Kidney (tissue), 14 donors: Measurements from ENCODE around the gene PPP4R2. TPM values are rescaled to one million over a fixed set of nuclear protein-coding genes. Genes with fewer than 3 reads are reported as not detected.
A peak's percentile ranks its signal among the peaks of the same experiment; 100 is the strongest.

ENCODE experiments used
- DNase-seq, 5 donors: peaks; one replicate each; pipeline ENCODE4 v3.0.0-alpha.2; 2013 to 2020
- FAIRE-seq: peaks from 2 replicates; lab custom pipeline; 2012; peaks lifted over from hg19 to GRCh38; lab: Jason Lieb, UNC
- H3K27ac ChIP-seq, 2 donors: one replicate each; pipeline ENCODE4 v1.7.0; 2013; ENCODE audit warnings: low read depth in 2 of 2, low read length in 2 of 2, inconsistent platforms in 1 of 2
- H3K27me3 ChIP-seq: one replicate; pipeline ENCODE4 v1.7.1; 2013; ENCODE audit warnings: low read length, inconsistent platforms; ENCODE audit not compliant: control insufficient read depth, insufficient read depth
- H3K36me3 ChIP-seq, 3 donors: one replicate each; pipeline versions ENCODE4 v1.7.0 to v1.7.1; 2013; ENCODE audit warnings: low read length in 3 of 3, control low read depth in 1 of 3, inconsistent platforms in 1 of 3; ENCODE audit not compliant: insufficient read depth in 3 of 3, control insufficient read depth in 2 of 3
- H3K4me1 ChIP-seq, 3 donors: one replicate each; pipeline versions ENCODE4 v1.7.0 to v1.7.1; 2013; ENCODE audit warnings: low read length in 3 of 3, inconsistent platforms in 1 of 3, low read depth in 1 of 3; ENCODE audit not compliant: control insufficient read depth in 2 of 3, insufficient read depth in 2 of 3
- H3K4me3 ChIP-seq, 3 donors: one replicate each; pipeline versions ENCODE4 v1.7.0 to v1.8.1; 2013; ENCODE audit warnings: low read length in 3 of 3, control low read depth in 1 of 3, inconsistent platforms in 1 of 3
- H3K9ac ChIP-seq, 3 donors: one replicate each; pipeline versions ENCODE4 v1.7.0 to v1.7.1; 2013; ENCODE audit warnings: low read length in 3 of 3, control low read depth in 1 of 3, inconsistent platforms in 1 of 3
- H3K9me3 ChIP-seq, 3 donors: one replicate each; pipeline versions ENCODE4 v1.7.0 to v1.7.1; 2013; ENCODE audit warnings: low read length in 3 of 3, control low read depth in 1 of 3, inconsistent platforms in 1 of 3; ENCODE audit not compliant: control insufficient read depth in 2 of 3, insufficient read depth in 1 of 3
- intact Hi-C: fragments of 100-400 bp; cut with DNase I; formaldehyde crosslinking; loops from one replicate; pipeline ENCODE4 v1.11.1; 2022
- polyA plus RNA-seq: library from polyadenylated mRNA; stranded (reverse); fragments of 350-450 nt; fragmentation: Illumina TruSeq; extraction: RNeasy Lipid Tissue Mini Kit (QIAGEN cat#74804); gene quantifications from one replicate; pipeline ENCODE4 v1.2.3, GENCODE V29; 2014; ENCODE audit warnings: low read depth, low replicate concordance; ENCODE audit not compliant: insufficient read depth
- total RNA-seq: library from RNA; stranded (reverse); fragmentation: NEBNext Ultra II Directional; extraction: Animal tissue kit (Norgen Biotek cat#: 25700); gene quantifications from one replicate; pipeline ENCODE4 v1.2.1, GENCODE V29; 2021
- TF ChIP-seq, protein P1 (sequence below): IDR thresholded peaks from 3 replicates; pipeline ENCODE4 v1.5.1; 2012; ENCODE audit warnings: mild to moderate bottlenecking, moderate library complexity, borderline replicate concordance; ENCODE audit not compliant: insufficient read depth; ENCODE audit errors: extremely low read depth
- donor health status: control.
- donor health status: control.
- donor health status: control.
- donor health status: control.
- donor health status: control.
- donor health status: DM: yes; HTN: yes; CAD: no.
- donor health status: Normal renal cell carcinoma (clear cell type).

PPP4R2 gene
- total and polyA plus RNA-seq, 2 donors from 2014 or later = 14.5 to 72.0 TPM

DNA sequence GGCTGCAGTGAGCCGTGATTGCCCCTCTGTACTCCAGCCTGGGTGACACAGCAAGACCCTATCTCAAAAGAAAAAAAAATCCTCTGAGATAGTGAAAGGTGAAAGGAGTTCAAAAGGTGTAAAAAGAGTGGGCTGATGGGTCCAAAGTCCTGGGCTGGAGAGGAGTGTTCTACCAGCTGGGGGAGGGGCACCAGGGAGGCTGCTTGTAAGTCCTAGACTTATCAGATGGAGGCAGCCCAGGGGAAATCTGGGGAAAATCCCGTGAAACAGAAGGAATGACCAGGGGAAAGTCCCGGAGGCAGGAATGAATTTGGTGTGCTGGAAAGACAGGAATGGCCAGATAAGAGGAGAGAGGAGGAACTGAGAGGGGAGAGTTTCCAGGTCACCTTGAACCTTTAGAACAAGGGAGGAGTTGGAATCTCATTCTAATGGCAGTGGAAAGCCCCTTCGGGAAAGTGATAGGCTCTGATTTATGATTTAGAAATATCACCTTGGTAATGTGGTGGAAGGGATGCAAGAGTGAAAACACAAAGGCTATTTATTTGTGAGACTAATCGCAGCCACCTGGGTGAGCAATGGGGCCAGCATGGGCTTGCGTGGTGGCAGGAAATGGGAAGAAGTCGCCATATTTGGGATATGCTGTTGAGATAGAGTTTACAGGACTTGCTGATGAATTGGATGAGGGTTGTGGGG, 23.4 kb upstream of the PPP4R2 start:
- intact Hi-C loops = no loop called here
- no peak overlapping the region for H3K9ac ChIP-seq
- no peaks in the 10 kb centered on the region for H3K9me3 ChIP-seq
- no peak overlapping the region for H3K27ac ChIP-seq
- peak overlapping the region in 1 of 3 donors; percentile 7 for H3K4me3 ChIP-seq
- DNase-seq (no peak), FAIRE-seq (no peak)
- H3K4me1 ChIP-seq = no peaks in the 10 kb centered on the region
- TF ChIP-seq, protein P1, sequence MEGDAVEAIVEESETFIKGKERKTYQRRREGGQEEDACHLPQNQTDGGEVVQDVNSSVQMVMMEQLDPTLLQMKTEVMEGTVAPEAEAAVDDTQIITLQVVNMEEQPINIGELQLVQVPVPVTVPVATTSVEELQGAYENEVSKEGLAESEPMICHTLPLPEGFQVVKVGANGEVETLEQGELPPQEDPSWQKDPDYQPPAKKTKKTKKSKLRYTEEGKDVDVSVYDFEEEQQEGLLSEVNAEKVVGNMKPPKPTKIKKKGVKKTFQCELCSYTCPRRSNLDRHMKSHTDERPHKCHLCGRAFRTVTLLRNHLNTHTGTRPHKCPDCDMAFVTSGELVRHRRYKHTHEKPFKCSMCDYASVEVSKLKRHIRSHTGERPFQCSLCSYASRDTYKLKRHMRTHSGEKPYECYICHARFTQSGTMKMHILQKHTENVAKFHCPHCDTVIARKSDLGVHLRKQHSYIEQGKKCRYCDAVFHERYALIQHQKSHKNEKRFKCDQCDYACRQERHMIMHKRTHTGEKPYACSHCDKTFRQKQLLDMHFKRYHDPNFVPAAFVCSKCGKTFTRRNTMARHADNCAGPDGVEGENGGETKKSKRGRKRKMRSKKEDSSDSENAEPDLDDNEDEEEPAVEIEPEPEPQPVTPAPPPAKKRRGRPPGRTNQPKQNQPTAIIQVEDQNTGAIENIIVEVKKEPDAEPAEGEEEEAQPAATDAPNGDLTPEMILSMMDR = no peak
- H3K27me3 ChIP-seq = no peaks in the 10 kb centered on the region
- no peaks in the 10 kb centered on the region for H3K36me3 ChIP-seq

- FAIRE-seq = no peak
- DNase-seq = no peak
- TF ChIP-seq, protein P1 = no peak
- intact Hi-C loops = no loop called here
- Histone ChIP-seq H3K36me3 (no peaks in the 10 kb centered on the region), H3K27ac (no peak overlapping the region), H3K4me3 (no peak overlapping the region), H3K4me1 (no peaks in the 10 kb centered on the region), H3K9me3 (no peaks in the 10 kb centered on the region), H3K27me3 (no peaks in the 10 kb centered on the region), H3K9ac (no peak overlapping the region)
Measured at GRCh38 chr3:72973786-72974185, 22.8 kb upstream of the PPP4R2 start.

GRCh38 chr3:72974956-72975355, 21.7 kb upstream of the PPP4R2 start:
- Histone ChIP-seq H3K9me3 (no peaks in the 10 kb centered on the region), H3K27ac (no peak overlapping the region), H3K9ac (no peak overlapping the region), H3K4me3 (no peak overlapping the region), H3K4me1 (no peaks in the 10 kb centered on the region), H3K36me3 (no peaks in the 10 kb centered on the region), H3K27me3 (no peaks in the 10 kb centered on the region)
- intact Hi-C loops = no loop called here
- FAIRE-seq = no peak
- TF ChIP-seq, protein P1 = no peak
- no peak for DNase-seq
